H1 (cell line): ENCODE results near the gene RBM38. TPM values are rescaled to one million over a fixed set of nuclear protein-coding genes. Genes with fewer than 3 reads are reported as not detected.

ENCODE experiments used
- CTCF ChIA-PET: fragments of 300-600 bp; sonication (Branson Sonifier 250); formaldehyde crosslinking; loops from one replicate; lab custom pipeline; 2021; ENCODE audit not compliant: partially characterized antibody; lab: Charles Lee
- POLR2A ChIA-PET: fragments of 300-600 bp; sonication (Branson Sonifier 250); formaldehyde crosslinking; loops from one replicate; lab custom pipeline; 2021; ENCODE audit warnings: inconsistent platforms; ENCODE audit not compliant: partially characterized antibody; lab: Charles Lee
- DNase-seq, 2 experiments: peaks; one replicate each; pipeline versions ENCODE4 v3.0.0 to v3.0.0-alpha.2; 2010 to 2022; ENCODE audit warnings: low spot score in 2 of 2, low read depth in 1 of 2, mixed read lengths in 1 of 2
- FAIRE-seq: peaks from 2 replicates; lab custom pipeline; 2011; peaks lifted over from hg19 to GRCh38; lab: Jason Lieb, UNC
- H2AFZ ChIP-seq: 2 replicates; pipeline ENCODE4 v1.8.1; 2012; ENCODE audit warnings: low read length, inconsistent platforms
- H2AK5ac ChIP-seq: 2 replicates; pipeline ENCODE4 v1.6.1; 2013; ENCODE audit warnings: low read depth, low read length
- H2BK120ac ChIP-seq: replicated peaks from 2 replicates; pipeline ENCODE3; 2013; ENCODE audit warnings: low read depth, low read length, inconsistent platforms
- H2BK12ac ChIP-seq: 2 replicates; pipeline ENCODE4 v1.6.1; 2013; ENCODE audit warnings: low read depth, low read length
- H2BK15ac ChIP-seq: 2 replicates; pipeline ENCODE4 v1.6.1; 2013; ENCODE audit warnings: low read length
- H2BK20ac ChIP-seq: 2 replicates; pipeline ENCODE4 v1.6.1; 2013; ENCODE audit warnings: low read length
- H2BK5ac ChIP-seq: 2 replicates; pipeline ENCODE4 v1.6.1; 2013; ENCODE audit warnings: low read depth, low read length
- H3K14ac ChIP-seq: 2 replicates; pipeline ENCODE4 v1.6.1; 2013; ENCODE audit warnings: inconsistent platforms; ENCODE audit not compliant: insufficient read length
- H3K18ac ChIP-seq: 2 replicates; pipeline ENCODE4 v1.6.1; 2013; ENCODE audit warnings: low read length; ENCODE audit errors: extremely low read depth
- H3K23ac ChIP-seq: 2 replicates; pipeline ENCODE4 v1.6.1; 2013; ENCODE audit warnings: inconsistent platforms; ENCODE audit not compliant: insufficient read length
- H3K23me2 ChIP-seq: 2 replicates; pipeline ENCODE4 v1.6.1; 2013; ENCODE audit warnings: low read depth, low read length
- H3K27ac ChIP-seq: 2 replicates; pipeline ENCODE4 v1.6.1; 2011; ENCODE audit warnings: low read depth, low read length, inconsistent platforms
- H3K27me3 ChIP-seq, 4 experiments: replicated peaks in 1 of 4; 1 replicate in 1 of 4; 2 replicates in 3 of 4; pipeline versions ENCODE4 v1.6.1 to v1.8.1; 2011 to 2013; ENCODE audit warnings: low read length in 3 of 4, mild to moderate bottlenecking in 3 of 4, inconsistent platforms in 2 of 4, mixed read lengths in 2 of 4, moderate library complexity in 1 of 4; ENCODE audit not compliant: control insufficient read depth in 3 of 4, insufficient read depth in 3 of 4; ENCODE audit errors: extremely low read depth in 1 of 4
- H3K36me3 ChIP-seq, 4 experiments: 2 replicates each; pipeline versions ENCODE4 v1.6.1 to v1.8.1; 2011 to 2013; ENCODE audit warnings: mild to moderate bottlenecking in 4 of 4, low read length in 3 of 4, moderate library complexity in 2 of 4, control low read depth in 1 of 4, inconsistent platforms in 1 of 4; ENCODE audit not compliant: insufficient read depth in 4 of 4, control insufficient read depth in 2 of 4
- H3K4ac ChIP-seq: replicated peaks from 2 replicates; pipeline ENCODE3; 2013; ENCODE audit warnings: low read length, low read depth, mixed read lengths, inconsistent platforms; ENCODE audit not compliant: insufficient read length
- H3K4me1 ChIP-seq, 4 experiments: replicated peaks in 1 of 4; 1 replicate in 1 of 4; 2 replicates in 3 of 4; pipeline versions ENCODE4 v1.6.1 to v1.8.1; 2011 to 2013; ENCODE audit warnings: low read length in 3 of 4, inconsistent platforms in 2 of 4, mixed read lengths in 1 of 4; ENCODE audit not compliant: insufficient read depth in 4 of 4, control insufficient read depth in 3 of 4
- H3K4me2 ChIP-seq, 2 experiments: 2 replicates each; pipeline versions ENCODE4 v1.6.1 to v1.8.1; 2011 to 2013; ENCODE audit warnings: low read depth in 2 of 2, low read length in 2 of 2, control low read depth in 1 of 2, inconsistent platforms in 1 of 2, mild to moderate bottlenecking in 1 of 2; ENCODE audit not compliant: insufficient read depth in 1 of 2
- H3K4me3 ChIP-seq, 4 experiments: fragments of 200-600, 300-600 bp in 1 of 4; sonication (generic), shearing (Covaris generic), sonication (Bioruptor Twin) in 1 of 4; 2 replicates each; pipeline versions ENCODE4 v1.5.1 to v1.8.1; 2011 to 2016; ENCODE audit warnings: low read length in 4 of 4, low read depth in 3 of 4, control low read depth in 2 of 4, inconsistent platforms in 2 of 4, mild to moderate bottlenecking in 2 of 4, mixed read lengths in 1 of 4, moderate library complexity in 1 of 4; ENCODE audit not compliant: insufficient read depth in 2 of 4; ENCODE audit errors: extremely low read depth in 1 of 4
- H3K56ac ChIP-seq: replicated peaks from 2 replicates; pipeline ENCODE3; 2013; ENCODE audit warnings: low read depth, mild to moderate bottlenecking, mixed read lengths, low read length, inconsistent platforms; ENCODE audit not compliant: insufficient read length
- H3K79me1 ChIP-seq: 2 replicates; pipeline ENCODE4 v1.6.1; 2013; ENCODE audit warnings: low read depth, low read length, control low read depth
- H3K79me2 ChIP-seq, 2 experiments: 2 replicates each; pipeline versions ENCODE4 v1.6.1 to v1.8.1; 2012 to 2013; ENCODE audit warnings: low read length in 2 of 2, mild to moderate bottlenecking in 2 of 2, inconsistent platforms in 1 of 2; ENCODE audit not compliant: insufficient read depth in 2 of 2, control insufficient read depth in 1 of 2
- H3K9ac ChIP-seq, 4 experiments: replicated peaks in 1 of 4; 1 replicate in 1 of 4; 2 replicates in 3 of 4; pipeline versions ENCODE4 v1.6.1 to v1.8.1; 2011 to 2013; ENCODE audit warnings: low read depth in 3 of 4, low read length in 3 of 4, control low read depth in 2 of 4, mild to moderate bottlenecking in 2 of 4, moderate library complexity in 2 of 4, inconsistent platforms in 1 of 4; ENCODE audit errors: extremely low read depth in 1 of 4
- H3K9me3 ChIP-seq, 2 experiments: 2 replicates each; pipeline versions ENCODE4 v1.6.1 to v1.8.1; 2012 to 2013; ENCODE audit warnings: mild to moderate bottlenecking in 2 of 2, moderate library complexity in 2 of 2, control low read depth in 1 of 2, inconsistent platforms in 1 of 2, low read depth in 1 of 2, low read length in 1 of 2, mixed read lengths in 1 of 2; ENCODE audit not compliant: insufficient read depth in 2 of 2
- H4K20me1 ChIP-seq, 2 experiments: replicated peaks in 1 of 2; 2 replicates each; pipeline versions ENCODE3 to v1.8.1; 2011 to 2013; ENCODE audit warnings: inconsistent platforms in 2 of 2, low read length in 2 of 2, mild to moderate bottlenecking in 1 of 2; ENCODE audit not compliant: insufficient read depth in 2 of 2, control insufficient read depth in 1 of 2
- H4K5ac ChIP-seq: 2 replicates; pipeline ENCODE4 v1.6.1; 2013; ENCODE audit warnings: low read length, low read depth, mixed read lengths, inconsistent platforms; ENCODE audit not compliant: insufficient read length
- H4K8ac ChIP-seq: 2 replicates; pipeline ENCODE4 v1.8.0; 2013; ENCODE audit warnings: mild to moderate bottlenecking, moderate library complexity, low read length, inconsistent platforms; ENCODE audit not compliant: insufficient read depth; ENCODE audit errors: extremely low read depth
- H4K91ac ChIP-seq: replicated peaks from 2 replicates; pipeline ENCODE3; 2013; ENCODE audit warnings: low read length, mixed read lengths, inconsistent platforms; ENCODE audit not compliant: insufficient read length
- ASH2L ChIP-seq: fragments of 200-600, 300-600 bp; sonication (generic); IDR thresholded peaks from one replicate; pipeline ENCODE4 v1.7.1; 2017; ENCODE audit warnings: low read length
- CHD2 ChIP-seq: IDR thresholded peaks from 2 replicates; pipeline ENCODE4 v1.6.1; 2012; ENCODE audit warnings: low read length, improper control_type of control experiment
- HDAC2 ChIP-seq, 2 experiments: fragments of 300-600 bp in 1 of 2; sonication (generic) in 1 of 2; IDR thresholded peaks; 2 replicates each; pipeline ENCODE4 v1.6.1; 2011 to 2012; ENCODE audit warnings: low read depth in 2 of 2, low read length in 2 of 2, mild to moderate bottlenecking in 2 of 2, moderate library complexity in 2 of 2, borderline replicate concordance in 1 of 2, inconsistent platforms in 1 of 2
- JUN ChIP-seq: IDR thresholded peaks from 2 replicates; pipeline ENCODE4 v1.6.1; 2011; ENCODE audit warnings: low read depth, mild to moderate bottlenecking, improper control_type of control experiment, low read length
- MAFK ChIP-seq: IDR thresholded peaks from 2 replicates; pipeline ENCODE4 v1.6.1; 2012; ENCODE audit warnings: low read depth, mild to moderate bottlenecking, improper control_type of control experiment, low read length
- NRF1 ChIP-seq: IDR thresholded peaks from 2 replicates; pipeline ENCODE4 v1.6.1; 2011; ENCODE audit warnings: mild to moderate bottlenecking, low read depth, low read length, improper control_type of control experiment
- RBBP5 ChIP-seq: IDR thresholded peaks from 2 replicates; pipeline ENCODE4 v1.7.1; 2012; ENCODE audit warnings: low read depth, mild to moderate bottlenecking, inconsistent platforms, low read length, moderate library complexity, borderline replicate concordance
- SIRT6 ChIP-seq: IDR thresholded peaks from one replicate; pipeline ENCODE4 v1.7.1; 2012; ENCODE audit warnings: low read length, inconsistent platforms
- SP2 ChIP-seq: IDR thresholded peaks from 2 replicates; pipeline ENCODE4 v1.6.1; 2012; ENCODE audit warnings: mild to moderate bottlenecking, low read length, inconsistent platforms
- SRF ChIP-seq: IDR thresholded peaks from 2 replicates; pipeline ENCODE4 v1.6.1; 2011; ENCODE audit warnings: mild to moderate bottlenecking, low read depth, low read length, moderate library complexity
- YY1 ChIP-seq: IDR thresholded peaks from 2 replicates; pipeline ENCODE4 v1.6.1; 2011; ENCODE audit warnings: low read depth, mild to moderate bottlenecking, low read length
- WGBS, 2 experiments: shearing (Covaris generic) in 1 of 2; methylation state at CpG; one replicate each; pipeline versions ENCODE4 v1.1.6 to v1.1.7; 2013 to 2015; ENCODE audit warnings: low lambda C conversion rate in 2 of 2, mixed read lengths in 2 of 2, inconsistent platforms in 1 of 2, low coverage in 1 of 2, missing lambda C conversion rate in 1 of 2; ENCODE audit not compliant: insufficient replicate concordance in 2 of 2, insufficient coverage in 1 of 2, insufficient read length in 1 of 2; ENCODE audit errors: extremely low coverage in 1 of 2, missing lambda C conversion rate in 1 of 2; 5-methylcytosine and 5-hydroxymethylcytosine counted together
- polyA plus RNA-seq, 7 experiments: library from polyadenylated mRNA; depleted of rRNA in 3 of 7; stranded (reverse) in 5 of 7; unstranded in 2 of 7; fragments of >200 nt in 5 of 7; fragments of 200-250 nt in 2 of 7; gene quantifications; 1 replicate in 5 of 7; 2 replicates in 1 of 7; 4 replicates in 1 of 7; pipeline versions ENCODE4 v1.2.1 to v1.2.3, GENCODE V29; 2011 to 2013; ENCODE audit warnings: missing spikeins in 2 of 7, mixed read lengths in 2 of 7
- total RNA-seq: library from RNA; stranded (reverse); fragmentation: NEBNext Ultra II Directional; extraction: Animal tissue kit (Norgen Biotek cat#: 25700); gene quantifications from 2 replicates; pipeline ENCODE4 v1.2.1, GENCODE V29; 2021
- TF ChIP-seq, protein P1 (sequence below): IDR thresholded peaks from 2 replicates; pipeline ENCODE4 v1.6.1; 2011; ENCODE audit warnings: low read length, improper control_type of control experiment

Gene RBM38
- total and polyA plus RNA-seq, 2 of the 8 experiments (the other 6 are each of a cell fraction or from before 2014, with no cell fraction given) = 57.7 to 109 TPM

DNA sequence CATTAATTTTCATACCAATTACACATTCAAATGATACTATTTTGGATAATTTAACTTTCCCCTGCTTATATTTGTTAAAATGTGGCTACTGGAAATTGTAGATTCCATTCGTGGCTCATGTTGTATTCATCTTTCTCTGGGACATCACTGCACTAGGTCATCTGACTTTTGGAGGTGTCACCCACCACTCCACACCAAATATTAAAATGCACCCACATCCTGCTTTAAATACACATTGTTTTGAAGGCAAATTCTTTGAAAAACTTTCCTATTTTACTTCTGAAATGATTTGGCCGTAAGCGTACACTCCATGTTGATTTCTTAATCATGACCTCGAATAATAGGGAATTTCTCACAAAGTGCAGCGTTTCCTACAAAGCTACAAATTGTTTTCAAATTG lies 8.7 kb upstream of the RBM38 start:
- Histone ChIP-seq H3K4ac (no peak overlapping the region), H2BK12ac (no peak overlapping the region), H3K9me3 (no peaks in the 10 kb centered on the region), H2AK5ac (no peak overlapping the region), H3K18ac (no peak overlapping the region), H2AFZ (no peak overlapping the region), H3K9ac (no peak overlapping the region), H3K4me3 (no peak overlapping the region), H3K56ac (no peak overlapping the region), H2BK20ac (no peak overlapping the region), H2BK120ac (no peak overlapping the region), H3K23me2 (no peaks in the 10 kb centered on the region), H3K14ac (no peak overlapping the region), H3K79me2 (no peaks in the 10 kb centered on the region), H4K8ac (no peak overlapping the region), H4K20me1 (peaks cover 0 to 3% of the 10 kb centered on the region in 2 experiments), H2BK5ac (no peak overlapping the region), H2BK15ac (no peak overlapping the region), H3K27me3 (no peaks in the 10 kb centered on the region), H3K4me2 (no peak overlapping the region), H3K27ac (no peak overlapping the region), H3K4me1 (no peaks in the 10 kb centered on the region), H4K5ac (no peak overlapping the region), H3K36me3 (peaks cover 0 to 10% (median 2%) of the 10 kb centered on the region in 4 experiments; a peak in 5 of 8 replicates), H3K79me1 (peaks cover 3% of the 10 kb centered on the region; the same call in 1 of the 2 replicates), H4K91ac (no peak overlapping the region), H3K23ac (no peak overlapping the region)
- ChIA-PET CTCF (interaction anchor here (0.7 to 3.3 kb wide), 14 partner anchors 7 to 937 kb away, joined by 3 to 13 read pairs (median 4); partner anchors contain the start of gene RAE1), POLR2A (no interaction called here)
- no peak for FAIRE-seq
- WGBS, 2 experiments = 88% methylated on average over 5 of the region's 5 CpGs; no CpG with 5 or more reads in 1 of the 2 experiments
- DNase-seq = no peak
- TF ChIP-seq SP2 (no peak), MAFK (no peak), RBBP5 (no peak), YY1 (no peak), CHD2 (no peak), SRF (no peak), NRF1 (no peak), JUN (no peak), HDAC2 (IDR thresholded peaks at IDR 0.05; ENCODE audit: borderline replicate concordance in 1 of 2, low read depth in 2 of 2, low read length in 2 of 2) (no peak), SIRT6 (no peak), ASH2L (no peak)
- TF ChIP-seq, protein P1, sequence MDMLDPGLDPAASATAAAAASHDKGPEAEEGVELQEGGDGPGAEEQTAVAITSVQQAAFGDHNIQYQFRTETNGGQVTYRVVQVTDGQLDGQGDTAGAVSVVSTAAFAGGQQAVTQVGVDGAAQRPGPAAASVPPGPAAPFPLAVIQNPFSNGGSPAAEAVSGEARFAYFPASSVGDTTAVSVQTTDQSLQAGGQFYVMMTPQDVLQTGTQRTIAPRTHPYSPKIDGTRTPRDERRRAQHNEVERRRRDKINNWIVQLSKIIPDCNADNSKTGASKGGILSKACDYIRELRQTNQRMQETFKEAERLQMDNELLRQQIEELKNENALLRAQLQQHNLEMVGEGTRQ = no peak
